Tibial artery (tissue), 4 donors: ENCODE results near the gene IFNK.
A peak's percentile ranks its signal among the peaks of the same experiment; 100 is the strongest.

Experiments used
- DNase-seq, 2 donors: peaks; one replicate each; pipeline ENCODE4 v3.0.0-alpha.2; 2019
- H3K27ac ChIP-seq, 2 donors: fragments of 200-600 bp; sonication (generic) in 1 of 2; 1 replicate in 1 of 2; 2 replicates in 1 of 2; pipeline ENCODE4 v1.5.1; 2018 to 2019; ENCODE audit warnings: mild to moderate bottlenecking in 1 of 2
- H3K27me3 ChIP-seq, 2 donors: fragments of 200-600 bp; sonication (generic) in 1 of 2; one replicate each; pipeline versions ENCODE4 v1.5.1 to v1.6.0; 2016 to 2019
- H3K36me3 ChIP-seq, 3 donors: fragments of 200-600 bp; sonication (generic) in 2 of 3; one replicate each; pipeline ENCODE4 v1.5.1; 2016 to 2019; ENCODE audit warnings: mild to moderate bottlenecking in 2 of 3
- H3K4me1 ChIP-seq, 4 donors: fragments of 200-600 bp; sonication (generic) in 2 of 4; 1 replicate in 3 of 4; 2 replicates in 1 of 4; pipeline ENCODE4 v1.5.1; 2016 to 2019
- H3K4me3 ChIP-seq, 2 donors: fragments of 200-600 bp; sonication (generic) in 1 of 2; 1 replicate in 1 of 2; 2 replicates in 1 of 2; pipeline ENCODE4 v1.5.1; 2018 to 2019; ENCODE audit warnings: mild to moderate bottlenecking in 2 of 2
- H3K9me3 ChIP-seq, 3 donors: fragments of 200-600 bp; sonication (generic) in 1 of 3; one replicate each; pipeline ENCODE4 v1.5.1; 2016 to 2019
- CTCF ChIP-seq, 2 experiments: fragments of 200-600 bp in 1 of 2; fragments of 450-650 bp in 1 of 2; IDR thresholded peaks; one replicate each; pipeline ENCODE4 v1.5.1; 2017 to 2019; ENCODE audit warnings: antibody characterized with exemption in 2 of 2, mild to moderate bottlenecking in 1 of 2, moderate library complexity in 1 of 2
- intact Hi-C: fragments of 100-400 bp; cut with DNase I; formaldehyde crosslinking; loops from one replicate; pipeline ENCODE4 v1.15.0; 2023; ENCODE audit warnings: low total_unique reads

IFNK gene

DNA sequence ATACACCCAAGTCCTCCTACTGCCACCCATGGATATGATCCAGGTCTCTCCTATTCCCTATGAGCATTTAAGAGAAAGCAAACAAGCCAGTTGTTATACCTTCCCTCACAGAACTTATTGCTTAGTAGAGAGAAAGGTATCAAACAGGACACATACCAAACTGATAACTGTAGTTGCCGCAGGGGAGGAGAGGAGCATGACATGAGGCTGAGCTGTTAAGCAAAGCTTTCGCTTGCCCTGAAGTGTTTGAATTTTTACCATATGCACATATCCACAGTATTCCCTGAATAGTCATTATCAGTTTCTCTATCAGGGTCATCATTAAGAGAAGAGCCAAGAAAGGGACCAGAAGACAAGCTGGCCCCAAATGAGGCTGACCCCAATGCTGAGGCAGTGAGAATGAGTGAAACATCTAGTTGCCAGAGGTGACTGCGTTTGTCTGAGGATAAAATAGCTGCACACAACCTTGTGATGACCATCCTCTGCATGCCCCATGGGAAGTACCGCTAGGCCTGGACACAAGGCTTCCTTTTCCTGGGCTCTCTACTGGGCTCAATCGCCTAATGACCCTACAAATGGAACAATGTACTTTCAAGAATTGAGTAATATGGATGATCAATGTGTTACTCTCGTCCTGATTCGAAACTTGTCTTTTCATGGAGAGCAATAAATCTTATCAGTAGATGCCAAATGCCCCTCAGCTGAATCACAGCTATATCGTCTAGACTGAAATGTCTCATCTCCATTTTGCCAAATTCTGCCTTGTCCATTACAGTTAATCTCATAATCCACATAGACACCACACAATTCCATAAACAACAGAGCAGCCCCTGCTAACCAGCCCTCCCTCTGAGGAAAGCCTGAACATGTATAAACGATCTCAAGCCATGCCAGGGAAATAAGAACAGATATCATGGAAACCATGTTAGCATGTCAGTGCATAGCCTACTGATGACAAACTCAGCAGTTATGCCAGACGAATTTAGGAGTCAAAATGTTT is 4.3 kb upstream of the IFNK start:
- TF ChIP-seq CTCF (IDR thresholded peaks at IDR 0.05), result no peak
- H3K4me1 ChIP-seq, result peaks cover 0 to 10% (median 3%) of the 10 kb centered on the region in 4 donors
- H3K27ac ChIP-seq, result no peak overlapping the region
- DNase-seq, result no peak
- intact Hi-C loops, result no loop called here
- no peak overlapping the region for H3K4me3 ChIP-seq
- H3K36me3 ChIP-seq, result no peaks in the 10 kb centered on the region
- no peaks in the 10 kb centered on the region for H3K27me3 ChIP-seq
- H3K9me3 ChIP-seq, result no peaks in the 10 kb centered on the region

GRCh38 chr9:27520986-27521385 is 3.1 kb upstream of the IFNK start:
- DNase-seq, result no peak
- no peak for TF ChIP-seq CTCF (IDR thresholded peaks at IDR 0.05)
- intact Hi-C loops, result no loop called here
- Histone ChIP-seq H3K9me3 (no peaks in the 10 kb centered on the region), H3K4me3 (no peak overlapping the region), H3K36me3 (no peaks in the 10 kb centered on the region), H3K27ac (no peak overlapping the region), H3K4me1 (peaks cover 0 to 12% (median 4%) of the 10 kb centered on the region in 4 donors), H3K27me3 (no peaks in the 10 kb centered on the region)

DNA sequence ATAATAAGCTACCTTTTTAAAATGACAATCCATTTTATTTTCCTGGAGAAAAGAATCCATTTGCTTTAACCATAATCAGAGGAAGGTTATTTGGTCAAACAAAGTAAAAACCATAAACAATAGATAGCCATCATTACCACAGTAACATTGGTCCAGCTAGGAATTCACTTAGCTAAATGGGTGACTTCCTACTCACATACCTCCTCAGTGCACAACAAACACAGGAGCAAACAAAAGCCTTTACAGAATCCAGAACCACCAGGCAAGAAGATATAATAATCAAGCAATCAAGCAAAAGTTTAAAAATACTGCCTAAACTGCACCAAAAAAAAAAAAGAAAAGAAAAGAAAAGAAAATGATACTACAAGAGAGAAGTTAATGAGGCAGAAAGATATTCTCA is 949 bp upstream of the IFNK start:
- no peak for DNase-seq
- Histone ChIP-seq H3K27ac (no peak overlapping the region), H3K4me1 (peaks cover 0 to 24% (median 11%) of the 10 kb centered on the region in 4 donors), H3K4me3 (no peak overlapping the region), H3K36me3 (no peaks in the 10 kb centered on the region), H3K27me3 (no peaks in the 10 kb centered on the region), H3K9me3 (no peaks in the 10 kb centered on the region)
- intact Hi-C loops, result no loop called here
- no peak for TF ChIP-seq CTCF (IDR thresholded peaks at IDR 0.05)

DNA sequence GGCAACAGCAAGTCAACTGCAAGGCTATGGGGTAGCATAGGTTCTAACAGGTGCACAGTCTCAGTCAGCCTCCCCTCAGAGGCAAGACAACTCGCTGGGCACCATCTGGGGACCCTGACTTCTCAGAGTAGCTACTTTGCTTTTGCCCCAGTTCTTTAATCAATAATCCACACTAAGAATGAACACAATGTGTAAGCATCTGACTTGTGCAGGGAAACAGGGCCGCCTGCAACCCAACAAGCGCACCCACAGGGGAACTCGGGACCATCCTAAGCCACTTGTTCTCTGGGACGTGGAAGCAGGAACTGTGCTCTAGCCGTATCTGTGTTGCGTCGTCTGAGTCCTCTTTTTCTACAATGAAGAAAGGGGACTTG is 3.6 kb downstream of the IFNK start:
- H3K27me3 ChIP-seq, result no peaks in the 10 kb centered on the region
- no peaks in the 10 kb centered on the region for H3K9me3 ChIP-seq
- no peak for TF ChIP-seq CTCF (IDR thresholded peaks at IDR 0.05)
- no peak for DNase-seq
- peak overlapping the region; percentile 91 to 92 for H3K27ac ChIP-seq
- intact Hi-C loops, result loop anchor here (5.0 kb wide), 1 partner anchor 185 kb away; no protein-coding TSS in a partner anchor
- H3K4me1 ChIP-seq, result peaks cover 0 to 30% (median 11%) of the 10 kb centered on the region in 4 donors
- H3K4me3 ChIP-seq, result peak overlapping the region; percentile 65 to 90
- H3K36me3 ChIP-seq, result no peaks in the 10 kb centered on the region

GRCh38 chr9:27528076-27528885 is 4.2 kb downstream of the IFNK start:
- intact Hi-C loops, result loop anchor here (5.0 kb wide), 1 partner anchor 186 kb away; no protein-coding TSS in a partner anchor
- peaks cover 0 to 31% (median 12%) of the 10 kb centered on the region in 4 donors for H3K4me1 ChIP-seq
- H3K36me3 ChIP-seq, result no peaks in the 10 kb centered on the region
- peak; percentile 87 to 88 for DNase-seq
- TF ChIP-seq CTCF (IDR thresholded peaks at IDR 0.05), result no peak
- H3K27me3 ChIP-seq, result no peaks in the 10 kb centered on the region
- peak overlapping the region; percentile 65 to 90 for H3K4me3 ChIP-seq
- peak overlapping the region; percentile 91 to 92 for H3K27ac ChIP-seq
- no peaks in the 10 kb centered on the region for H3K9me3 ChIP-seq
